Breast epithelium (tissue), 4 donors: ENCODE measurements around the gene PLEKHA5. TPM values are rescaled to one million over a fixed set of nuclear protein-coding genes. Genes with fewer than 3 reads are reported as not detected.

ENCODE experiments used
- DNase-seq, 2 donors: peaks; one replicate each; pipeline ENCODE4 v3.0.0-alpha.2; 2019; ENCODE audit warnings: low spot score in 2 of 2
- H3K27ac ChIP-seq, 2 donors: fragments of 200-600 bp; sonication (generic) in 1 of 2; one replicate each; pipeline ENCODE4 v1.5.1; 2016 to 2019; ENCODE audit warnings: mild to moderate bottlenecking in 1 of 2
- H3K27me3 ChIP-seq, 2 donors: fragments of 200-600 bp; sonication (generic) in 1 of 2; one replicate each; pipeline versions ENCODE4 v1.5.1 to v1.6.0; 2017 to 2019; ENCODE audit warnings: control low read depth in 1 of 2, mild to moderate bottlenecking in 1 of 2
- H3K36me3 ChIP-seq: fragments of 200-600 bp; one replicate; pipeline ENCODE4 v1.5.1; 2019
- H3K4me1 ChIP-seq, 2 donors: fragments of 200-600 bp; sonication (generic); one replicate each; pipeline ENCODE4 v1.5.1; 2016 to 2019; ENCODE audit warnings: control low read depth in 1 of 2
- H3K4me3 ChIP-seq, 3 donors: fragments of 200-600 bp; sonication (generic); 1 replicate in 2 of 3; 2 replicates in 1 of 3; pipeline ENCODE4 v1.5.1; 2016 to 2019; ENCODE audit warnings: mild to moderate bottlenecking in 3 of 3, moderate library complexity in 2 of 3
- H3K9me3 ChIP-seq, 2 donors: fragments of 200-600 bp; sonication (generic) in 1 of 2; one replicate each; pipeline ENCODE4 v1.5.1; 2016 to 2019; ENCODE audit warnings: control low read depth in 1 of 2
- POLR2A ChIP-seq: fragments of 450-650 bp; IDR thresholded peaks from one replicate; pipeline ENCODE4 v1.6.1; 2016; ENCODE audit warnings: antibody characterized with exemption, mild to moderate bottlenecking, moderate library complexity
- POLR2AphosphoS5 ChIP-seq, 3 donors: sonication (generic); formaldehyde crosslinking; IDR thresholded peaks; one replicate each; pipeline ENCODE4 v1.6.1; 2017; ENCODE audit warnings: antibody characterized with exemption in 3 of 3
- intact Hi-C: fragments of 100-400 bp; cut with DNase I; formaldehyde crosslinking; loops from one replicate; pipeline ENCODE4 v1.15.1; 2023; ENCODE audit warnings: low total_unique reads
- total RNA-seq, 3 donors: library from RNA; depleted of rRNA; stranded (reverse); fragments of >200 nt; gene quantifications; one replicate each; pipeline ENCODE4 v1.1.0, GENCODE V29; 2016
- TF ChIP-seq, protein P1 (sequence below), 3 donors: fragments of 450-650 bp; IDR thresholded peaks; one replicate each; pipeline ENCODE4 v1.5.1; 2016 to 2017; ENCODE audit warnings: antibody characterized with exemption in 3 of 3, mild to moderate bottlenecking in 3 of 3, moderate library complexity in 3 of 3

PLEKHA5 gene
- total RNA-seq, 3 donors from 2014 or later = 21.1 to 55.5 (median 49.8) TPM

DNA sequence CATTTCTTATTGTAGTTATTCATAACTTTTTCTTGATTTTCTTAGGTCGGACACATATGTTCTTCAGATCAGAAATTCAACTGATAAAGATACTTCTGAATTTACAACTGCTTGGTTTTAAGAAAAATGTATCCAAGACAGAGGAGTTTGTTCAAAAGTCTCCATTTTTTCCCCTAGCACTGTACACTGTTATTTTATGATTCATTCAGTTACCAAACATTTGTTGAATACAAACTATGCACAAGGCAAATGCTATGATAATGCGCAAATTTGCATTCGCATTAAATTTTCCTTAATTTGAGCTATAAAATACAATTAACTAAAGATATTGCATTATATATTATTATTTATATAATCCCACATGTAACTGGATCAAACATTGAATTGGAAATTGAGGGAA lies 10.1 kb upstream of the PLEKHA5 start:
- no peak overlapping the region for H3K4me3 ChIP-seq
- TF ChIP-seq, protein P1, sequence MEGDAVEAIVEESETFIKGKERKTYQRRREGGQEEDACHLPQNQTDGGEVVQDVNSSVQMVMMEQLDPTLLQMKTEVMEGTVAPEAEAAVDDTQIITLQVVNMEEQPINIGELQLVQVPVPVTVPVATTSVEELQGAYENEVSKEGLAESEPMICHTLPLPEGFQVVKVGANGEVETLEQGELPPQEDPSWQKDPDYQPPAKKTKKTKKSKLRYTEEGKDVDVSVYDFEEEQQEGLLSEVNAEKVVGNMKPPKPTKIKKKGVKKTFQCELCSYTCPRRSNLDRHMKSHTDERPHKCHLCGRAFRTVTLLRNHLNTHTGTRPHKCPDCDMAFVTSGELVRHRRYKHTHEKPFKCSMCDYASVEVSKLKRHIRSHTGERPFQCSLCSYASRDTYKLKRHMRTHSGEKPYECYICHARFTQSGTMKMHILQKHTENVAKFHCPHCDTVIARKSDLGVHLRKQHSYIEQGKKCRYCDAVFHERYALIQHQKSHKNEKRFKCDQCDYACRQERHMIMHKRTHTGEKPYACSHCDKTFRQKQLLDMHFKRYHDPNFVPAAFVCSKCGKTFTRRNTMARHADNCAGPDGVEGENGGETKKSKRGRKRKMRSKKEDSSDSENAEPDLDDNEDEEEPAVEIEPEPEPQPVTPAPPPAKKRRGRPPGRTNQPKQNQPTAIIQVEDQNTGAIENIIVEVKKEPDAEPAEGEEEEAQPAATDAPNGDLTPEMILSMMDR (IDR thresholded peaks at IDR 0.05) = no peak
- no peak for TF ChIP-seq POLR2A
- TF ChIP-seq POLR2AphosphoS5 (IDR thresholded peaks at IDR 0.05) = no peak
- no peaks in the 10 kb centered on the region for H3K9me3 ChIP-seq
- H3K27me3 ChIP-seq = no peaks in the 10 kb centered on the region
- intact Hi-C loops = no loop called here
- H3K4me1 ChIP-seq = no peaks in the 10 kb centered on the region
- no peaks in the 10 kb centered on the region for H3K36me3 ChIP-seq
- no peak overlapping the region for H3K27ac ChIP-seq
- no peak for DNase-seq

DNA sequence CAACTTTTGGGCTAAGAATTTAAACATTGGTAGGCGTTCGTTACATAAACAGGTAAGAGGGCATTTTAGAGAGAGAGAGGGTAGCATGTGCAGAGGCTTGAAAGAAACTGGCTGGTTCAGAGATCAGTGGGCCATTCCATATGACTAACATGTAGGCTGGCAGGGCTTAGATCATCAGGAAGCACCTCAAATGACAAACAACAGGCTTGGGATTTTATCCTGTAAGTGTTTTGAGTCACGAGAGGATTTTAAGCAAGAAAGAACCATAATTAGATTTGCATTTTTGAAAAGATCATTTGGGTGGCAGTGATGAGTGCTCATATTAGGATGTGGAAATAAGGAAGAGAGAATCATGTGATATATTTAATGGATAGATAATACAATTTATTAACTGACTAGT lies 8.7 kb upstream of the PLEKHA5 start:
- Histone ChIP-seq H3K9me3 (peaks cover 0 to 2% of the 10 kb centered on the region in 2 donors), H3K4me3 (no peak overlapping the region), H3K27ac (no peak overlapping the region), H3K27me3 (no peaks in the 10 kb centered on the region), H3K36me3 (no peaks in the 10 kb centered on the region), H3K4me1 (no peaks in the 10 kb centered on the region)
- intact Hi-C loops = no loop called here
- TF ChIP-seq POLR2AphosphoS5 (IDR thresholded peaks at IDR 0.05) (no peak), POLR2A (no peak)
- TF ChIP-seq, protein P1 (IDR thresholded peaks at IDR 0.05) = no peak
- DNase-seq = no peak

DNA sequence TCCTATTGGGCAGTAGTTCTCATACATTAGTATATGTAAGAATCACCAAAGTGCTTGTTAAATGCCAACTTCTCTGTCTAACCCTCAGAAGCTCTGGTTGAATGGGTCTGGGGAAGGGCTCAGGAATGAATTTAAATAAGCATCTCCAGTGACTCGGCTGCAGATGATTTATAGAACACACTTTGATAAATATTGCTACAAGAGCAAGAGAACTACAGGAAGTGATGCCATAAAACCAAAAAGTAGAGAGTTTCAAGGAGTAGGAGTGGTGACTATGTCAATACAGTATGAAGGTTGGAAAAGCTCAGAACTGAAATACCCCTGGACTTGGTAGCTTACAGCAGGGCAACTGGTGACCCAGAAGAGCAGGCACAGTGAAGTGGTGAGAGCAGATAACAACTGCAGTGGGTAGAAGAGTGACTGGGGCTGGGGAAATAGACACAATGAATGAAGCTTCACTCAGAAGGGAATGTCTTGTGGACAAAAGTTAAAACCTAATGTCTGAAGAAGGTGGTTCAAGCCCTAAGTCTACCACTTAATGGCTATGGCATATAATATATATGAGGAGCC lies 8.0 kb upstream of the PLEKHA5 start:
- Histone ChIP-seq H3K27me3 (no peaks in the 10 kb centered on the region), H3K4me3 (no peak overlapping the region), H3K27ac (no peak overlapping the region), H3K4me1 (no peaks in the 10 kb centered on the region), H3K9me3 (peaks cover 4 to 9% of the 10 kb centered on the region in 2 donors), H3K36me3 (no peaks in the 10 kb centered on the region)
- TF ChIP-seq POLR2A = no peak
- no peak for TF ChIP-seq POLR2AphosphoS5 (IDR thresholded peaks at IDR 0.05)
- TF ChIP-seq, protein P1 (IDR thresholded peaks at IDR 0.05) = no peak
- no peak for DNase-seq
- intact Hi-C loops = no loop called here

DNA sequence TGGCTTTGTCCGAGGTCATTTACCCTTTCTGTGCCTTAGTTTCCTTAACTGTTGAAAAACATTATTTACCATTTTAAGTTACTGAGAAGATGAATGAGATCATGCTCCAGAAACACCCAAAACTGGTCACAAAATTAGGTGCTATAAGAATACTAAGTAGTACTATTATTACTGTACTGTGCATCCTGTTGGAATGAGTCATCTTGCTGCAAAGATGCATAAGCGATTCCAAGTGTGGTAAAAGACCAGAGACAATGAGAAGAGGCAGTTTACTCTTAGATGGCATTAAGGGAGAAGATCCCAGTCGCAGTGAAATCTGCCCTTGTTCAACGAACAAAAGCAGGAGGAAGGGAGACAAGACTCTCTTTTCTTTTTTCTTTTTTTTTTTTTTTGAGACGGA lies 4.2 kb upstream of the PLEKHA5 start:
- no peaks in the 10 kb centered on the region for H3K4me1 ChIP-seq
- H3K9me3 ChIP-seq = peaks cover 13 to 28% of the 10 kb centered on the region in 2 donors
- H3K27ac ChIP-seq = no peak overlapping the region
- TF ChIP-seq POLR2A = no peak
- TF ChIP-seq, protein P1 (IDR thresholded peaks at IDR 0.05) = no peak
- no peak for TF ChIP-seq POLR2AphosphoS5 (IDR thresholded peaks at IDR 0.05)
- no peak overlapping the region for H3K4me3 ChIP-seq
- intact Hi-C loops = no loop called here
- H3K36me3 ChIP-seq = no peaks in the 10 kb centered on the region
- H3K27me3 ChIP-seq = no peaks in the 10 kb centered on the region
- DNase-seq = no peak

DNA sequence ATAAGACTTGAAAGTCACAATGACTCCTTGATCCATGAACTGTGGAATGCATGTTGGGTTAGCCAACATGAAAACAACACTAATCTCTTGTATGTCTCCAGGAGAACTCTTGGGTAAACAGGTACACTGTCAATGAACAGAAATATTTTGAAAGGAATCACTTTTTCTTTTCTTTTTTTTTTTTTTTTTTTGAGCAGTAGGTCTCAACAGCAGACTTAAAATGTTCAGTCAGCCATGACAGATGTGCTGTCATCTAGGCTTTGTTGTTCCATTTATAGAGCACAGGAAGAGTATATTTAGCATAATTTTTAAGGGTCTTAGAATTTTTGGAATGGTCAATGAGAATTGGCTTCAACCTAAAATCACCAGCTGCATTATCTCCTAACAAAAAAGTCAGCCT lies 2.3 kb upstream of the PLEKHA5 start:
- H3K27me3 ChIP-seq = no peaks in the 10 kb centered on the region
- TF ChIP-seq, protein P1 (IDR thresholded peaks at IDR 0.05) = no peak
- TF ChIP-seq POLR2AphosphoS5 (IDR thresholded peaks at IDR 0.05) = no peak
- no peak for TF ChIP-seq POLR2A
- H3K9me3 ChIP-seq = peaks cover 13 to 28% of the 10 kb centered on the region in 2 donors
- no peaks in the 10 kb centered on the region for H3K36me3 ChIP-seq
- no peak overlapping the region for H3K27ac ChIP-seq
- no peak overlapping the region for H3K4me3 ChIP-seq
- intact Hi-C loops = no loop called here
- no peak for DNase-seq
- no peaks in the 10 kb centered on the region for H3K4me1 ChIP-seq
